GM12872 (cell line): Measurements from ENCODE around the gene EFNA5.

Source experiments
- CTCF ChIP-seq: IDR thresholded peaks from 3 replicates; pipeline ENCODE4 v1.5.1; 2011; ENCODE audit warnings: low read depth, mild to moderate bottlenecking, low read length, moderate library complexity; ENCODE audit not compliant: insufficient read depth

EFNA5 gene

DNA sequence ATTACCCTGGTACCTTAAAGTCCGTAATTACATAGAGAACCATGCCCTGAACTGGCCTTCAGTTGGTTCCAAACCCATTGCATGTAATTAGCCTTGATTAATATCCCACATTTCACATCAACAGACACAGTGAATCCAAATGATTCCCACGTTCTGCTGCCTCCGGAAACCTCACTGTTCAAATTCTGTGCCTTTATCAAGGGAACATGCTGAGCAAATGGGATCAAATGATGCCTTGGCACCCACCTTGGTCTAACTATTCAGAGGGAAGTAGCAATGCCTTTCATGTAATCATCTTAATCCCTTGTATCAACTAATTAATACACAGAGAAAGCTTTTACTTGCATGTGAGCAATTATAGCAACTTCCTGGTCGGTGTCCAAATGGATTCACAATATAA, 100.6 kb downstream of the EFNA5 start:
- no peak for TF ChIP-seq CTCF

DNA sequence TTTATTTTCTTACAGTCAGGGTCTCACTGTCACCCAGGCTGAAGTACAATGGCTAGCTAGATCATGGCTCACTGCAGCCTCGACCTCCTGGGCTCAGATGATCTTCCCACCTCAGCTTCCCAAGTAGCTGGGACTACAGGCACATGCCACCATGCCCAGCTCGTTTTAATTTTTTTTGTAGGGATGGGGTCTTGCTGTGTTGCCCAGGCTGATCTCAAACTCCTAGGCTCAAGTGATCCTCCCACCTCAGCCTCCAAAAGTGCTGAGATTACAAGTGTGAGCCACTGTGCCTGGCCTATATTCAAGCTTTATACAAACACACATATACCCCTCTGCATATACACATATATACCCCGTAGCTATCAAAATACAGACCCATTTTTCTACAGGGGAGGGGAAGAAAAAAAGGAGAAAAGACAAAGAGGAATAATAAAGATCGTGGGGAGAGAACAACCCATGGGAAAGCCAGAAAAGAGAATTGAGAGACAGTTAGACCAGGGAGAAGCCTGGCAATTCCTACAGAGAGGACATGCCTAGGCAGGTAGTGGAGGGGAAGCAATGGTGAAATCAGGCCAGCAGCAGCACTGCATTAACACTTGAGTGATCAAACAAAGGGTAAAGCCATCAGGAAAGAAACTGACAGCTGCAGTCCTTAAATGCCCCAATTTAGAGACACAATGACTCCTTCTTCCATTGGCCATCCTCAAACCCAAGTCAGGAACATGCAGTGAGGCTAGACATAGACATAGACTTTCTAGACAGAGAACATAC, 102.7 kb downstream of the EFNA5 start:
- TF ChIP-seq CTCF: no peak

GRCh38 chr5:107566986-107567385, 103.8 kb downstream of the EFNA5 start:
- TF ChIP-seq CTCF: no peak

GRCh38 chr5:107565791-107566767, 104.7 kb downstream of the EFNA5 start:
- TF ChIP-seq CTCF: no peak

DNA sequence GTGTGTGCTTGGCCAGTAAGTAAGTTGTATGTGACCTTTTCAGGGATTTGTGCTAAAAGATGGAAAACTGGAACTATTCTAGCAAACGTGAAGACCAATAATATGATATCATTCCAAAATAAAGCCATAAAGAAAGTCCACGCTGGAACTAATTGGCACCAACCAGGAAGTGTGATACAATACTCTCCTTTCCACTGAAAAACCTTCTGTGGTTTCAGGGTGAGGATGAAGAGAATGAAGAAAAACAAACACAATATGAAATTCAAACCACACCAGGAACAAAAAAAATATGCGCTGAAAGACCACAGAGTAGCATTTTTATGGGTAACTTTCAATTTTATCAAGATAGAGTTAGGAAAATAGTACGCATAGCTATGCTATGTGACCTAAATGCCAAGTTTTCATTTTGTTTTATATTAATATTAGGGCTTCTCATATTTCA, 105.8 kb downstream of the EFNA5 start:
- no peak for TF ChIP-seq CTCF

DNA sequence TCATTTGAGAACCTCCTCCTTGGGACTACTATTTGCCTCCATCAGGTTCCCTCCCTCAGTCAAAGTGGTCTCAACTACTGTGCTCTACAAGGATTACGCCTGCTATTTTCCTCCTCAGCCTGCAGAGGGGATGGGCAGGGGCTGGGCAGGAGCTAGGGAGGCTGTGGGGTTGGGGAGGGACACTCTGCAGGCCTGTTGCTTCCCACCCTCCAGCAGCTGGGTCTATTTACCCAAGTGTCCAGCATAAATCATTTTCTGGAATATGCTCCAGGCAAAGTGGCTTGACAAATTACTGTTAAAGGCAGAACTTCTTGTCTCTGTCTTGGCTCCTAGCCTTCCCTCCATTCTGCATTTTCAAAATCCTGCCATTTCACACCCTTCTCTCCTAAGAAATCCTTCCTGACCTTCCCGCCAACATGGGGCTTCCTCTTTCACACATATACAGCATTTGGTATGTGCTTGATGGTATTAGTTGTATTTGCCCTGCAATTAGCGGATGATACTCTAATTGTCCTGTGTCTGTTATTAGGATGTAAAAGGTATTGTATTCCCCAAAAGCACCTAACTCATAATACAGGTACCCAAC, 106.7 kb downstream of the EFNA5 start:
- no peak for TF ChIP-seq CTCF

GRCh38 chr5:107560377-107560776, 110.4 kb downstream of the EFNA5 start:
- TF ChIP-seq CTCF: no peak
